Measurements from ENCODE around the gene ARHGEF28.

ARHGEF28 gene

DNA sequence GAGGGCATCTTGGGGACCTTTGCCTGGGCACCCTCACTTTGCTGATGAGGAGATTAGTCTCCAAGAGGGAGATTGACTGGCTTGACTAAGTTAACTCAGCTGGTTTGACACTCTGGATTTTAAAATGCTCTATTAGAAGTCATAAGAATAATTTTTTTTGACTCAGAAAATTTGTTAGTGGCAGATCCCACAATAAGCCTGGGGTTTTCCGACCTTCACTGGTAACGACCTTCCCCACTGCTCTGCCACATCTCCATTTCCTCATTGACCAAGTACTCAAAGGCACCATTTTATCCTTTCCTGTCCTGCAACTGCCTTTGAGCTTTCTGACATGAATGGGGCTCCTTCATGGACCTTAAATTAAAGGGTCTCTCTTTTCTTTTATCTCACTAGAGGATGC, 67.0 kb downstream of the ARHGEF28 start:
- no peak overlapping the region for H3K4me3 ChIP-seq (ENCODE audit: low read depth, low read length)
- DNase-seq (ENCODE audit: low read depth): no peak
- TF ChIP-seq, protein P1, sequence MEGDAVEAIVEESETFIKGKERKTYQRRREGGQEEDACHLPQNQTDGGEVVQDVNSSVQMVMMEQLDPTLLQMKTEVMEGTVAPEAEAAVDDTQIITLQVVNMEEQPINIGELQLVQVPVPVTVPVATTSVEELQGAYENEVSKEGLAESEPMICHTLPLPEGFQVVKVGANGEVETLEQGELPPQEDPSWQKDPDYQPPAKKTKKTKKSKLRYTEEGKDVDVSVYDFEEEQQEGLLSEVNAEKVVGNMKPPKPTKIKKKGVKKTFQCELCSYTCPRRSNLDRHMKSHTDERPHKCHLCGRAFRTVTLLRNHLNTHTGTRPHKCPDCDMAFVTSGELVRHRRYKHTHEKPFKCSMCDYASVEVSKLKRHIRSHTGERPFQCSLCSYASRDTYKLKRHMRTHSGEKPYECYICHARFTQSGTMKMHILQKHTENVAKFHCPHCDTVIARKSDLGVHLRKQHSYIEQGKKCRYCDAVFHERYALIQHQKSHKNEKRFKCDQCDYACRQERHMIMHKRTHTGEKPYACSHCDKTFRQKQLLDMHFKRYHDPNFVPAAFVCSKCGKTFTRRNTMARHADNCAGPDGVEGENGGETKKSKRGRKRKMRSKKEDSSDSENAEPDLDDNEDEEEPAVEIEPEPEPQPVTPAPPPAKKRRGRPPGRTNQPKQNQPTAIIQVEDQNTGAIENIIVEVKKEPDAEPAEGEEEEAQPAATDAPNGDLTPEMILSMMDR (conservative IDR thresholded peaks at IDR 0.05; ENCODE audit: low read depth, low read length): no peak

DNA sequence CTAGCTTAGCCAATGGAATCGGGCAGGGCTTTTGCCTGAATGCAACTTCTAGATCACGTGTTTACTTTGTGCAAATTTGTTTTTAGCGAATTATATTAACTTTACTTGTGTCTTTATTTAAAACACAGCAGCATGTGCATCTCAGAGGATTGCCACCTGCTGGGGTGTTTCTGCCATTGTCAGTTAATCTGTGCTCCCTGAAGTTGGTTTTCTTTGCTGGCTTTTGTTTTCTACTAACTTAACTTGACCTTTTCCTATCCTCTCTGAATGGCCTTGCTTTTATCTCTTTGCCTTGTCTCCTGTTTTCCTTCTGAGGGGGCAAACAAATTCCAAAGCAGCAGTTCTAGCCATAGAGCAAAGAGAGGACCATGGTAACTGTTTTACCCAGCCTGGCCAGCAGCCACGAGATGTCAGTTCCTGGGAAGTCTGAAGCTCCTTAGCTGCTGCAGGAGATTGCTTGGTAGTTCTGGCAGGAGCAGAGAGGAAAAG, 67.6 kb downstream of the ARHGEF28 start:
- TF ChIP-seq, protein P1 (conservative IDR thresholded peaks at IDR 0.05; ENCODE audit: low read depth, low read length): peak; percentile 73
- DNase-seq (ENCODE audit: low read depth): peak; percentile 74
- no peak overlapping the region for H3K4me3 ChIP-seq (ENCODE audit: low read depth, low read length)

DNA sequence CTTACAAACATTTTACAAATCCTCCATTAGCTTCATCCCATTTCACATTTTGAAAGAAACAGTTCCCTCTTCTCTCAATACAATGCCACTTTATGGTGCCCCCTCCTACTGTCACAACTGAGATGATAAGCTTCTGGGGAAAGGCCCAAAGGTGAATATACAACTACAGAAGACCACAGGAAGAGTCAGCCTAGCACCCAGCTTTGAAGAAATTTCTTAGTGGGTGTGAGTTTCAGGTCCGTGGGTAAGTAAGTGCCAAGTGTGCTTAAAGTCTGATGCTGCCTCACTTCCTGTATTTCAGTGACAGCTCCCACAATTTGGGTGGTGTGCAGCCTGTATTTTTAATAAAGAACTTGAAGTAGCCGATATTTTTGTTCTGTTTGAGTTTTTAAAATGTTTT, 68.1 kb downstream of the ARHGEF28 start:
- DNase-seq (ENCODE audit: low read depth): no peak
- H3K4me3 ChIP-seq (ENCODE audit: low read depth, low read length): no peak overlapping the region
- TF ChIP-seq, protein P1 (conservative IDR thresholded peaks at IDR 0.05; ENCODE audit: low read depth, low read length): no peak

DNA sequence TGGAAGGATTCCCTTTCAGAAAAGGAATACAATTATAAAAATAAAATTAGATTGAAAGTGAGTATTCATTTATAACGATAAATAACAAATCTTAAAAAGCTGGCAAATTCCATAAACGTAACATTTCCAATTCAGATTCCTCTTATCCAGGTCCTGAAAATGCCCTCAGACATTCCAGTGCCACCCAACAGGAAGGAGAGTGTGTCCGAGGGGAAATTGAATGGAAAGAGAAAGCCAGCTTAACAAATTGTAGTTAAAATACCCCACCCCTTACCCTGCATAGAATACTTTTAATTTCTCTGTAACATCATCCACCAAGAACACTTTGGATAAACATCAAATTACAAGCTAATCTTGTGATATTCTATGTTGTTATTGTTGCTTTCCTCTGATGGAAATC, 72.0 kb downstream of the ARHGEF28 start:
- TF ChIP-seq, protein P1 (conservative IDR thresholded peaks at IDR 0.05; ENCODE audit: low read depth, low read length): no peak
- no peak overlapping the region for H3K4me3 ChIP-seq (ENCODE audit: low read depth, low read length)
- no peak for DNase-seq (ENCODE audit: low read depth)

DNA sequence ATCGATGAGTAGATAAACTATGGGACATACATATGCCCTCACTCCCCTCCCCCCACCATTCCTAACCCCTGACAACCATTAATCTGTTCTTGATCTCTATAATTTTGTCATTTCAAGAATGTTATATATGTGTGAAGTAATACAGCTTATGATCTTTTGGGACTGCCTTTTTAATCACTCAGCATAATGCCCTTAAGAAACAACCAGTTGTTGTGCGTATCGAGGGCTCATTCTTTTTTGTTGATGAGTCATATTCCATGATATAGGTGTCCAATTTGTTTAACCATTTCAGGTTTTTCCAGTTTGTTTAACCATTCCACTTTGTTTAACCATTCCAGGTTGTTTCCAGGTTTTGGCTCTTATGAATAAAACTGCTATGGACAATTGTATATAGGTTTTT, 75.6 kb downstream of the ARHGEF28 start:
- TF ChIP-seq, protein P1 (conservative IDR thresholded peaks at IDR 0.05; ENCODE audit: low read depth, low read length): no peak
- peak; percentile 43 for DNase-seq (ENCODE audit: low read depth)
- no peak overlapping the region for H3K4me3 ChIP-seq (ENCODE audit: low read depth, low read length)

DNA sequence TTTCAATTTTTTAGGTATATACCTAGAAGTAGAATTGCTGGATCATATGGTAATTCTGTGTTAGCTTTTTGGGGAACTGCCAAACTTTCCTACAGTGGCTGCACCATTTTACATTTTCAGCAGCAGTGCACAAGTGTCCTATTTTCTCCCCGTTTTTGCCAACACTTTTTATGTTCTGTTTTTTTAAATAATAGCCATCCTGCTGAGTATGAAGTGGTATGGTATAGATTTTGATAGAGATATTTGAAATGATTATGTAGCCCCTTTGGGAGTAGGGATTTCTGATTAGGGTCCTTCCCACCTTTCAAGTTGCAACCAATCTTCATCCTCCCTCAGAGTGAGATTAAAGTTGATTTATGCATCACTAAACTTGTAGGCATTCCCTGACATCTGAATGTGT, 76.5 kb downstream of the ARHGEF28 start:
- DNase-seq (ENCODE audit: low read depth): no peak
- H3K4me3 ChIP-seq (ENCODE audit: low read depth, low read length): no peak overlapping the region
- TF ChIP-seq, protein P1 (conservative IDR thresholded peaks at IDR 0.05; ENCODE audit: low read depth, low read length): no peak

DNA sequence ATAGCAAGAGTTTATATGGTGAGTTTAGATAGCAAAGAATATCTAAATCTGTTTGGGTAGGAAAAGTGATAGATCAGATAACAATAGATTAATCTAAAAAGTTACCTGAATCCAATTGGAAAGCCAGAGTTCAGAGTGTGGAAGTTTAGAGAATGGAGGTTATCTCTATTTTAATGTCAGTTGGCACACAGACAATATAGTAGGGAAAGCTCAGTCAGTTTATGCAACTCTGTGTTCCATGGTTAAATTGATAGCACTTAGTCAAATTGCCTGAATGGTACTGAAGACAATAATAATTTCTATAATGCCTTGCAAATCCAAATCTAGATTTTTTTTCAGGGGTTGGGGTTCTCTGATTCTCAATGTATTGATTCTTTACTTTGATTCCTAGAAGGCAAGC, 77.0 kb downstream of the ARHGEF28 start:
- TF ChIP-seq, protein P1 (conservative IDR thresholded peaks at IDR 0.05; ENCODE audit: low read depth, low read length): no peak
- no peak for DNase-seq (ENCODE audit: low read depth)
- H3K4me3 ChIP-seq (ENCODE audit: low read depth, low read length): no peak overlapping the region
